Sigmoid colon (tissue), 4 donors: ENCODE results near the gene CORO1C.

Experiments used
- EP300 ChIP-seq, 4 donors: sonication (generic); formaldehyde crosslinking; IDR thresholded peaks; one replicate each; pipeline ENCODE4 v1.6.1; 2017; ENCODE audit warnings: antibody characterized with exemption in 4 of 4
- POLR2A ChIP-seq, 2 donors: fragments of 450-650 bp; IDR thresholded peaks; one replicate each; pipeline ENCODE4 v1.6.1; 2016; ENCODE audit warnings: antibody characterized with exemption in 2 of 2, mild to moderate bottlenecking in 2 of 2, moderate library complexity in 2 of 2
- TF ChIP-seq, protein P1 (sequence below), 4 experiments: fragments of 450-650 bp in 3 of 4; fragments of 200-600 bp in 1 of 4; IDR thresholded peaks; one replicate each; pipeline ENCODE4 v1.5.1; 2016 to 2019; ENCODE audit warnings: antibody characterized with exemption in 4 of 4, mild to moderate bottlenecking in 3 of 4, moderate library complexity in 2 of 4

DNA sequence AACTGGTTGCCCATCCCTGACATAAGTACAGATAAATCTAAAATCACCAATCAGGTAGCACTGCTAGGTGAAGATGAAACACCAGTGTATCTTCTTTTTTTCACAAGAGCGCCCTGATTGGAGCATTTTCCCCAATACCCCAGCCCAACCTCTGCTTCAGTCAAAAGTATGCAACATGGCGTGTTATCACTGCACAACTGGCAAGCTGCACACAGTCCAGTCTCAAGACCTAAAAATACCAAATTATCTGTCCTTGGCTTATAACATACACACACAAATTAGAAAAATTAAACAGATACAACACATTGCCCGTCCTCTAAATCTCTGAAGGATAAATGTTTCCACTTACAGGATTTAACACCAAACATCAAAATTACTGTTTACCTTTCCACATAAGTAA is 77.4 kb downstream of the CORO1C start:
- no peak for TF ChIP-seq POLR2A (IDR thresholded peaks at IDR 0.05)
- TF ChIP-seq, protein P1, sequence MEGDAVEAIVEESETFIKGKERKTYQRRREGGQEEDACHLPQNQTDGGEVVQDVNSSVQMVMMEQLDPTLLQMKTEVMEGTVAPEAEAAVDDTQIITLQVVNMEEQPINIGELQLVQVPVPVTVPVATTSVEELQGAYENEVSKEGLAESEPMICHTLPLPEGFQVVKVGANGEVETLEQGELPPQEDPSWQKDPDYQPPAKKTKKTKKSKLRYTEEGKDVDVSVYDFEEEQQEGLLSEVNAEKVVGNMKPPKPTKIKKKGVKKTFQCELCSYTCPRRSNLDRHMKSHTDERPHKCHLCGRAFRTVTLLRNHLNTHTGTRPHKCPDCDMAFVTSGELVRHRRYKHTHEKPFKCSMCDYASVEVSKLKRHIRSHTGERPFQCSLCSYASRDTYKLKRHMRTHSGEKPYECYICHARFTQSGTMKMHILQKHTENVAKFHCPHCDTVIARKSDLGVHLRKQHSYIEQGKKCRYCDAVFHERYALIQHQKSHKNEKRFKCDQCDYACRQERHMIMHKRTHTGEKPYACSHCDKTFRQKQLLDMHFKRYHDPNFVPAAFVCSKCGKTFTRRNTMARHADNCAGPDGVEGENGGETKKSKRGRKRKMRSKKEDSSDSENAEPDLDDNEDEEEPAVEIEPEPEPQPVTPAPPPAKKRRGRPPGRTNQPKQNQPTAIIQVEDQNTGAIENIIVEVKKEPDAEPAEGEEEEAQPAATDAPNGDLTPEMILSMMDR (IDR thresholded peaks at IDR 0.05), result no peak
- no peak for TF ChIP-seq EP300 (IDR thresholded peaks at IDR 0.05)
